Tibial nerve (tissue), 4 donors: ENCODE data around the gene MINDY4. TPM values are rescaled to one million over a fixed set of nuclear protein-coding genes. Genes with fewer than 3 reads are reported as not detected.

Experiments
- DNase-seq, 2 donors: peaks; one replicate each; pipeline ENCODE4 v3.0.0-alpha.2; 2019; ENCODE audit warnings: low spot score in 2 of 2
- H3K27ac ChIP-seq, 4 donors: fragments of 200-600 bp; sonication (generic) in 3 of 4; one replicate each; pipeline ENCODE4 v1.5.1; 2017 to 2019; ENCODE audit warnings: mild to moderate bottlenecking in 1 of 4
- H3K27me3 ChIP-seq, 2 donors: fragments of 200-600 bp; sonication (generic) in 1 of 2; one replicate each; pipeline versions ENCODE4 v1.5.1 to v1.6.0; 2017 to 2019
- H3K36me3 ChIP-seq, 3 donors: fragments of 200-600 bp; sonication (generic); one replicate each; pipeline ENCODE4 v1.5.1; 2018 to 2019
- H3K4me1 ChIP-seq, 4 donors: fragments of 200-600 bp; sonication (generic) in 3 of 4; one replicate each; pipeline ENCODE4 v1.5.1; 2017 to 2019
- H3K4me3 ChIP-seq, 4 donors: fragments of 200-600 bp; sonication (generic) in 3 of 4; one replicate each; pipeline ENCODE4 v1.5.1; 2017 to 2019; ENCODE audit warnings: mild to moderate bottlenecking in 1 of 4, moderate library complexity in 1 of 4
- H3K9me3 ChIP-seq, 4 donors: fragments of 200-600 bp; sonication (generic) in 3 of 4; one replicate each; pipeline ENCODE4 v1.5.1; 2017 to 2019
- EP300 ChIP-seq, 2 donors: sonication (generic); formaldehyde crosslinking; IDR thresholded peaks; one replicate each; pipeline ENCODE4 v1.6.1; 2017; ENCODE audit warnings: antibody characterized with exemption in 2 of 2, mild to moderate bottlenecking in 1 of 2
- POLR2A ChIP-seq, 2 donors: fragments of 450-650 bp; IDR thresholded peaks; one replicate each; pipeline ENCODE4 v1.6.1; 2017; ENCODE audit warnings: antibody characterized with exemption in 2 of 2, mild to moderate bottlenecking in 2 of 2, moderate library complexity in 2 of 2
- whole genome bisulfite sequencing, 2 donors: methylation state at CpG; one replicate each; pipeline ENCODE4 v1.1.5; 2018; 5-methylcytosine and 5-hydroxymethylcytosine counted together
- total RNA-seq, 4 donors: library from RNA; depleted of rRNA; stranded (reverse); fragments of >200 nt; gene quantifications; one replicate each; pipeline ENCODE4 v1.1.0, GENCODE V29; 2016
- TF ChIP-seq, protein P1 (sequence below), 5 experiments: fragments of 200-600 bp in 3 of 5; fragments of 450-650 bp in 2 of 5; sonication (generic) in 3 of 5; IDR thresholded peaks; one replicate each; pipeline ENCODE4 v1.5.1; 2016 to 2019; ENCODE audit warnings: antibody characterized with exemption in 5 of 5, mild to moderate bottlenecking in 3 of 5, moderate library complexity in 2 of 5

The MINDY4 gene
- total RNA-seq, 4 donors from 2014 or later = 17.1 to 21.6 (median 19.9) TPM

DNA sequence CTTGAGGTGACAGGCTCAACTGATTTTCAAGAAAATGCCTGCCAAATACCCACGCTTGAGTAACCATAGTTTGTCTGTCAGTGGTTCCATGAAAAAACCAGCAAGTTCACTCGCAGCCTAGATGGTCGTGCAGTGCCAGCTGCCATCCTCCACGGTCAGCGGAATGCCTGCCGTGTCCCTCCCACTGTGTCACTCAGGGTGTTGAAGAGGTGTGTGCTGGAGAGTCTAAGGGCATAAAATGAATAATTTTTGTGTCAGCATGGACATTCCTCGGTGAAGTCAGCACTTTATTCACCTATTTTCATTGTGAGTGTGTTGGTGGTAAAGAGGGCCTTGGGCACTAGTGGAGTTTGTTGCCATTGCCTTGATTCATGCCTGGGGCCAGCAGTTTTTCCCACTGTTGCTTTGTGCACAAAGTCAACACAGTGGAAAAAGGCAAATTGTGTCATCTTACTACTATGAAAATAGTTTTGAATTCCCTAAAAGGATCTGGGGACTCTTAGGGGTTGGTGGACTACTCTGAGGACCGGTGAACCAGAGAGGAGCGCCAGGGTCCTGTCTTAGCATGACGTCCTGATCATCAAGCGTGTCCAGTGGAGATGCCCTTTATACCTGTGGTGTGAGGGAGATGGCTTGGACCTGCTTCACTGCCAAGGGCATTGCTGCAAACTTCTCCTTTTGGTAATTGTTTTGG, 17.6 kb downstream of the MINDY4 start:
- peaks cover 0 to 53% (median 0%) of the 10 kb centered on the region in 3 donors for H3K36me3 ChIP-seq
- no peak for TF ChIP-seq POLR2A (IDR thresholded peaks at IDR 0.05)
- TF ChIP-seq EP300 (IDR thresholded peaks at IDR 0.05) = no peak
- TF ChIP-seq, protein P1, sequence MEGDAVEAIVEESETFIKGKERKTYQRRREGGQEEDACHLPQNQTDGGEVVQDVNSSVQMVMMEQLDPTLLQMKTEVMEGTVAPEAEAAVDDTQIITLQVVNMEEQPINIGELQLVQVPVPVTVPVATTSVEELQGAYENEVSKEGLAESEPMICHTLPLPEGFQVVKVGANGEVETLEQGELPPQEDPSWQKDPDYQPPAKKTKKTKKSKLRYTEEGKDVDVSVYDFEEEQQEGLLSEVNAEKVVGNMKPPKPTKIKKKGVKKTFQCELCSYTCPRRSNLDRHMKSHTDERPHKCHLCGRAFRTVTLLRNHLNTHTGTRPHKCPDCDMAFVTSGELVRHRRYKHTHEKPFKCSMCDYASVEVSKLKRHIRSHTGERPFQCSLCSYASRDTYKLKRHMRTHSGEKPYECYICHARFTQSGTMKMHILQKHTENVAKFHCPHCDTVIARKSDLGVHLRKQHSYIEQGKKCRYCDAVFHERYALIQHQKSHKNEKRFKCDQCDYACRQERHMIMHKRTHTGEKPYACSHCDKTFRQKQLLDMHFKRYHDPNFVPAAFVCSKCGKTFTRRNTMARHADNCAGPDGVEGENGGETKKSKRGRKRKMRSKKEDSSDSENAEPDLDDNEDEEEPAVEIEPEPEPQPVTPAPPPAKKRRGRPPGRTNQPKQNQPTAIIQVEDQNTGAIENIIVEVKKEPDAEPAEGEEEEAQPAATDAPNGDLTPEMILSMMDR (IDR thresholded peaks at IDR 0.05) = no peak
- no peak for DNase-seq
- no peak overlapping the region for H3K4me3 ChIP-seq
- no peaks in the 10 kb centered on the region for H3K4me1 ChIP-seq
- H3K27me3 ChIP-seq = no peaks in the 10 kb centered on the region
- peak overlapping the region in 2 of 4 donors; percentile 21 to 60 for H3K27ac ChIP-seq
- no peaks in the 10 kb centered on the region for H3K9me3 ChIP-seq
- WGBS, 2 donors = 70 to 83% methylated on average over 11 of the region's 11 CpGs

DNA sequence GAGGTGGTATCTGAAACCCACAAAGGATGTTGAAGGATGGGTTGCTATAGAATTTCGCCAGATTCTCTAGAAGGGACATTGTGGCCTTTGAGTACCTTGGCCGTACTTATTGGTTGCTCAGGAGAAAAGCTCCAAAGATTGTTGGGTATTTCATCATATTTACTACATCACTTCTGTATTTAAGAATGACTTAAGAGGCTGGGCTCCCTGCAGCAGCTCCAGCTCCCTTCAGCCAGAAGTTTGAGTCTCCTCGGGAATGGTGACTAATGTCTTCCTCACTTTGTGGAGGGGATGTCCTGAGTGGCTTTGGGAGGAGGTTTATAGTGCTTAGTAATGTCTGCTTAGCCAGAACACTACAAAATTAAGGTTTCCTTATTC, 18.1 kb downstream of the MINDY4 start:
- no peak for DNase-seq
- peak overlapping the region in 2 of 4 donors; percentile 21 to 60 for H3K27ac ChIP-seq
- WGBS, 2 donors = 82 to 85% methylated on average over 3 of the region's 3 CpGs
- no peaks in the 10 kb centered on the region for H3K9me3 ChIP-seq
- no peaks in the 10 kb centered on the region for H3K4me1 ChIP-seq
- TF ChIP-seq, protein P1 (IDR thresholded peaks at IDR 0.05) = no peak
- TF ChIP-seq EP300 (IDR thresholded peaks at IDR 0.05) = no peak
- no peak for TF ChIP-seq POLR2A (IDR thresholded peaks at IDR 0.05)
- H3K36me3 ChIP-seq = peaks cover 0 to 50% (median 0%) of the 10 kb centered on the region in 3 donors
- no peaks in the 10 kb centered on the region for H3K27me3 ChIP-seq
- no peak overlapping the region for H3K4me3 ChIP-seq

DNA sequence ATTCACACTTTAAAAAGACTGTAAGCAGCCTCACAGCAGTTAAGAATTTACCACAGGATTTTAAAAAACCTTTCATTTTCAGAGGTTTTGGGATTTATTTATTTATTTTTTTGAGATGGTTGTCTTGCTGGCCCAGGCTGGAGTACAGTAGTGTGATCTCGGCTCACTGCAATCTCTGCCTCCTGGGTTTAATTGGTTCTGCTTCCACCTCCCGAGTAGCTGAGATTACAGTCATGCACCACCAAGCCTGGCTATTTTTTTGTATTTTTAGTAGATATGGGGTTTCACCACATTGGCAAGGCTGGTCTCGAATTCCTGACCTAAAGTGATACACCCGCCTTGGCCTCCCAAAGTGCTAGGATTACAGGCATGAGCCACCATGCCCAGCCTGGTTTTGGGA, 19.1 kb downstream of the MINDY4 start:
- 81 to 89% methylated on average over 4 of the region's 4 CpGs for WGBS, 2 donors
- Histone ChIP-seq H3K27me3 (no peaks in the 10 kb centered on the region), H3K4me1 (peaks cover 0 to 4% (median 2%) of the 10 kb centered on the region in 4 donors), H3K9me3 (no peaks in the 10 kb centered on the region), H3K4me3 (no peak overlapping the region), H3K36me3 (peaks cover 0 to 40% (median 0%) of the 10 kb centered on the region in 3 donors), H3K27ac (peak overlapping the region in 1 of 4 donors; percentile 10)
- TF ChIP-seq, protein P1 (IDR thresholded peaks at IDR 0.05) = no peak
- DNase-seq = no peak

DNA sequence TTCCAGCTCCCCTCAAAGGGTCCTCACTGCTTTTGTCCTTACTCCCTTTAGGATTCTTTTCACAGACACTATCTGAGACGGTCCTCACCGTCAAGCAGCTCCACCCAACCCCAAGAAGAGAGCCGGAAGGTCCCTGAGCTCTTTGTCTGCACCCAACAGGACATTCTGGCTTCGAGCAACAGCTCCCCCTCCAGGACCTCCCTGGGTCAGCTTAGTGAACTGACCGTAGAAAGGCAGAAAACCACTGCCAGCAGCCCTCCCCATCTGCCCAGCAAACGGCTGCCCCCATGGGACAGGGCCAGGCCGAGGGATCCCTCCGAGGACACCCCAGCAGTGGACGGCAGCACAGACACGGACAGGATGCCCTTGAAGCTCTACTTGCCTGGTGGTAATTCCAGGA, 19.9 kb downstream of the MINDY4 start:
- no peak overlapping the region for H3K27ac ChIP-seq
- WGBS, 2 donors = 58 to 63% methylated on average over 7 to 10 of the region's 10 CpGs

More for the DNA sequence above, 19.9 kb downstream of the MINDY4 start:
- no peak overlapping the region for H3K4me3 ChIP-seq
- H3K36me3 ChIP-seq = peaks cover 0 to 32% (median 0%) of the 10 kb centered on the region in 3 donors
- no peak for DNase-seq
- H3K9me3 ChIP-seq = no peaks in the 10 kb centered on the region
- no peak for TF ChIP-seq EP300 (IDR thresholded peaks at IDR 0.05)
- TF ChIP-seq POLR2A (IDR thresholded peaks at IDR 0.05) = no peak
- TF ChIP-seq, protein P1 (IDR thresholded peaks at IDR 0.05) = no peak
- peaks cover 0 to 12% (median 5%) of the 10 kb centered on the region in 4 donors for H3K4me1 ChIP-seq
- H3K27me3 ChIP-seq = no peaks in the 10 kb centered on the region
